Measurements from ENCODE around the gene SCN3A. TPM values are rescaled to one million over a fixed set of nuclear protein-coding genes. Genes with fewer than 3 reads are reported as not detected.

Gene SCN3A
- total and polyA plus RNA-seq, 2 of the 13 experiments (the other 11 are each of a cell fraction or from before 2014, with no cell fraction given): not detected

DNA sequence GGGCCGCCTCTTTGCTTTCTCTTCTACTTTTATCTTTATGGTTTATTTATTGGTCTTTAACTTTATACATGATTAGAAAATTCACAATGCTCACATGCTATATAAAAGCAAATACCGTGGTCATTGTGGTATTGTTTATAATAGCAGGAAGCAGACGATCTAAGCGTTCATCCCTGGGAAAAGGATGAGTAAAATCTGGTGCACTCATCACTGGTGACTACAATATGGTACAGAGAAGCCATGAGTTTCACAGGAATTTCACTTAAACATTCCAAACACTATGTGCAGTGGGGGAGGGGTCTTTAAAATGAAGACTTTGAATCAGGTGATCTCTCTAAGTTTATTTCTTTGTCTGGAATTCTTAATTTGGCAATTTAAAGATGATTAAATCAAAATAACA lies 97.9 kb downstream of the SCN3A start:
- no peaks in the 10 kb centered on the region for H3K36me3 ChIP-seq (replicated peaks in 1 of 2; ENCODE audit: control insufficient read depth in 1 of 2, insufficient read depth in 2 of 2, low read length in 2 of 2)
- no peaks in the 10 kb centered on the region for H4K20me1 ChIP-seq (ENCODE audit: insufficient read depth, low read length)
- no peaks in the 10 kb centered on the region for H3K79me2 ChIP-seq (ENCODE audit: insufficient read depth, low read length)
- no peak for FAIRE-seq
- no peak overlapping the region for H3K4me3 ChIP-seq (replicated peaks in 1 of 3; ENCODE audit: insufficient read depth in 1 of 3, low read depth in 2 of 3, low read length in 3 of 3)
- H2AFZ ChIP-seq (ENCODE audit: low read length): no peak overlapping the region
- H3K9me3 ChIP-seq (ENCODE audit: low read length): no peaks in the 10 kb centered on the region
- intact Hi-C loops (cut with micrococcal nuclease; ENCODE audit: unreplicated experiment) (no loop called here), in situ Hi-C loops (cut with HindIII; ENCODE audit: extremely low pct_ligation_motif_present, low pct_unique_long_range_greater_than_20kb) (no loop called here)
- H3K27ac ChIP-seq (ENCODE audit: extremely low read length, insufficient read depth, low read length): no peak overlapping the region
- H3K27me3 ChIP-seq (ENCODE audit: control insufficient read depth in 1 of 2, insufficient read depth in 2 of 2, low read length in 2 of 2): peaks cover 0 to 3% of the 10 kb centered on the region in 2 experiments; a peak in 1 of 5 replicates
- 34% methylated on average over 4 of the region's 4 CpGs for WGBS (ENCODE audit: low lambda C conversion rate)
- ChIA-PET POLR2A (no interaction called here), CTCF (ENCODE audit: low intra/inter-chr PET ratio, low total read pairs) (no interaction called here)
- BruUV-seq (replicated peaks): no TSS peak
- no peak for ATAC-seq
- no peak for DNase-seq (ENCODE audit: low spot score)
- peaks cover 22% of the 10 kb centered on the region for H3K4me1 ChIP-seq (ENCODE audit: insufficient read depth, low read length)
- no peak overlapping the region for H3K9ac ChIP-seq (ENCODE audit: insufficient read depth, low read depth, low read length)
- H3K4me2 ChIP-seq (ENCODE audit: low read depth, low read length): no peak overlapping the region
- TF ChIP-seq MLLT10 (CRISPR knock-in tag; IDR thresholded peaks at IDR 0.05): no peak
- TF ChIP-seq ZNF160 (CRISPR knock-in tag; IDR thresholded peaks at IDR 0.05): no peak
- no peak for TF ChIP-seq ZBTB42 (CRISPR knock-in tag; IDR thresholded peaks at IDR 0.05)
- TF ChIP-seq, protein P1, sequence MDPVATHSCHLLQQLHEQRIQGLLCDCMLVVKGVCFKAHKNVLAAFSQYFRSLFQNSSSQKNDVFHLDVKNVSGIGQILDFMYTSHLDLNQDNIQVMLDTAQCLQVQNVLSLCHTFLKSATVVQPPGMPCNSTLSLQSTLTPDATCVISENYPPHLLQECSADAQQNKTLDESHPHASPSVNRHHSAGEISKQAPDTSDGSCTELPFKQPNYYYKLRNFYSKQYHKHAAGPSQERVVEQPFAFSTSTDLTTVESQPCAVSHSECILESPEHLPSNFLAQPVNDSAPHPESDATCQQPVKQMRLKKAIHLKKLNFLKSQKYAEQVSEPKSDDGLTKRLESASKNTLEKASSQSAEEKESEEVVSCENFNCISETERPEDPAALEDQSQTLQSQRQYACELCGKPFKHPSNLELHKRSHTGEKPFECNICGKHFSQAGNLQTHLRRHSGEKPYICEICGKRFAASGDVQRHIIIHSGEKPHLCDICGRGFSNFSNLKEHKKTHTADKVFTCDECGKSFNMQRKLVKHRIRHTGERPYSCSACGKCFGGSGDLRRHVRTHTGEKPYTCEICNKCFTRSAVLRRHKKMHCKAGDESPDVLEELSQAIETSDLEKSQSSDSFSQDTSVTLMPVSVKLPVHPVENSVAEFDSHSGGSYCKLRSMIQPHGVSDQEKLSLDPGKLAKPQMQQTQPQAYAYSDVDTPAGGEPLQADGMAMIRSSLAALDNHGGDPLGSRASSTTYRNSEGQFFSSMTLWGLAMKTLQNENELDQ (CRISPR knock-in tag; IDR thresholded peaks at IDR 0.05; ENCODE audit: borderline replicate concordance): no peak
- no peak for TF ChIP-seq ERF (CRISPR knock-in tag; IDR thresholded peaks at IDR 0.05)
- TF ChIP-seq NR2F1 (CRISPR knock-in tag; IDR thresholded peaks at IDR 0.05): no peak
- TF ChIP-seq KDM3A (CRISPR knock-in tag; IDR thresholded peaks at IDR 0.05; ENCODE audit: low read depth): no peak
- TF ChIP-seq, protein P2, sequence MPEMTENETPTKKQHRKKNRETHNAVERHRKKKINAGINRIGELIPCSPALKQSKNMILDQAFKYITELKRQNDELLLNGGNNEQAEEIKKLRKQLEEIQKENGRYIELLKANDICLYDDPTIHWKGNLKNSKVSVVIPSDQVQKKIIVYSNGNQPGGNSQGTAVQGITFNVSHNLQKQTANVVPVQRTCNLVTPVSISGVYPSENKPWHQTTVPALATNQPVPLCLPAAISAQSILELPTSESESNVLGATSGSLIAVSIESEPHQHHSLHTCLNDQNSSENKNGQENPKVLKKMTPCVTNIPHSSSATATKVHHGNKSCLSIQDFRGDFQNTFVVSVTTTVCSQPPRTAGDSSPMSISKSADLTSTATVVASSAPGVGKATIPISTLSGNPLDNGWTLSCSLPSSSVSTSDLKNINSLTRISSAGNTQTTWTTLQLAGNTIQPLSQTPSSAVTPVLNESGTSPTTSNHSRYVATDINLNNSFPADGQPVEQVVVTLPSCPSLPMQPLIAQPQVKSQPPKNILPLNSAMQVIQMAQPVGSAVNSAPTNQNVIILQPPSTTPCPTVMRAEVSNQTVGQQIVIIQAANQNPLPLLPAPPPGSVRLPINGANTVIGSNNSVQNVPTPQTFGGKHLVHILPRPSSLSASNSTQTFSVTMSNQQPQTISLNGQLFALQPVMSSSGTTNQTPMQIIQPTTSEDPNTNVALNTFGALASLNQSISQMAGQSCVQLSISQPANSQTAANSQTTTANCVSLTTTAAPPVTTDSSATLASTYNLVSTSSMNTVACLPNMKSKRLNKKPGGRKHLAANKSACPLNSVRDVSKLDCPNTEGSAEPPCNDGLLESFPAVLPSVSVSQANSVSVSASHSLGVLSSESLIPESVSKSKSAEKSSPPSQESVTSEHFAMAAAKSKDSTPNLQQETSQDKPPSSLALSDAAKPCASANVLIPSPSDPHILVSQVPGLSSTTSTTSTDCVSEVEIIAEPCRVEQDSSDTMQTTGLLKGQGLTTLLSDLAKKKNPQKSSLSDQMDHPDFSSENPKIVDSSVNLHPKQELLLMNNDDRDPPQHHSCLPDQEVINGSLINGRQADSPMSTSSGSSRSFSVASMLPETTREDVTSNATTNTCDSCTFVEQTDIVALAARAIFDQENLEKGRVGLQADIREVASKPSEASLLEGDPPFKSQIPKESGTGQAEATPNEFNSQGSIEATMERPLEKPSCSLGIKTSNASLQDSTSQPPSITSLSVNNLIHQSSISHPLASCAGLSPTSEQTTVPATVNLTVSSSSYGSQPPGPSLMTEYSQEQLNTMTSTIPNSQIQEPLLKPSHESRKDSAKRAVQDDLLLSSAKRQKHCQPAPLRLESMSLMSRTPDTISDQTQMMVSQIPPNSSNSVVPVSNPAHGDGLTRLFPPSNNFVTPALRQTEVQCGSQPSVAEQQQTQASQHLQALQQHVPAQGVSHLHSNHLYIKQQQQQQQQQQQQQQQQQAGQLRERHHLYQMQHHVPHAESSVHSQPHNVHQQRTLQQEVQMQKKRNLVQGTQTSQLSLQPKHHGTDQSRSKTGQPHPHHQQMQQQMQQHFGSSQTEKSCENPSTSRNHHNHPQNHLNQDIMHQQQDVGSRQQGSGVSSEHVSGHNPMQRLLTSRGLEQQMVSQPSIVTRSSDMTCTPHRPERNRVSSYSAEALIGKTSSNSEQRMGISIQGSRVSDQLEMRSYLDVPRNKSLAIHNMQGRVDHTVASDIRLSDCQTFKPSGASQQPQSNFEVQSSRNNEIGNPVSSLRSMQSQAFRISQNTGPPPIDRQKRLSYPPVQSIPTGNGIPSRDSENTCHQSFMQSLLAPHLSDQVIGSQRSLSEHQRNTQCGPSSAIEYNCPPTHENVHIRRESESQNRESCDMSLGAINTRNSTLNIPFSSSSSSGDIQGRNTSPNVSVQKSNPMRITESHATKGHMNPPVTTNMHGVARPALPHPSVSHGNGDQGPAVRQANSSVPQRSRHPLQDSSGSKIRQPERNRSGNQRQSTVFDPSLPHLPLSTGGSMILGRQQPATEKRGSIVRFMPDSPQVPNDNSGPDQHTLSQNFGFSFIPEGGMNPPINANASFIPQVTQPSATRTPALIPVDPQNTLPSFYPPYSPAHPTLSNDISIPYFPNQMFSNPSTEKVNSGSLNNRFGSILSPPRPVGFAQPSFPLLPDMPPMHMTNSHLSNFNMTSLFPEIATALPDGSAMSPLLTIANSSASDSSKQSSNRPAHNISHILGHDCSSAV (CRISPR knock-in tag; IDR thresholded peaks at IDR 0.05; ENCODE audit: borderline replicate concordance): no peak
- TF ChIP-seq GABPB1 (CRISPR knock-in tag; IDR thresholded peaks at IDR 0.05): no peak
- TF ChIP-seq, protein P3, sequence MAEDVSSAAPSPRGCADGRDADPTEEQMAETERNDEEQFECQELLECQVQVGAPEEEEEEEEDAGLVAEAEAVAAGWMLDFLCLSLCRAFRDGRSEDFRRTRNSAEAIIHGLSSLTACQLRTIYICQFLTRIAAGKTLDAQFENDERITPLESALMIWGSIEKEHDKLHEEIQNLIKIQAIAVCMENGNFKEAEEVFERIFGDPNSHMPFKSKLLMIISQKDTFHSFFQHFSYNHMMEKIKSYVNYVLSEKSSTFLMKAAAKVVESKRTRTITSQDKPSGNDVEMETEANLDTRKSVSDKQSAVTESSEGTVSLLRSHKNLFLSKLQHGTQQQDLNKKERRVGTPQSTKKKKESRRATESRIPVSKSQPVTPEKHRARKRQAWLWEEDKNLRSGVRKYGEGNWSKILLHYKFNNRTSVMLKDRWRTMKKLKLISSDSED (CRISPR knock-in tag; IDR thresholded peaks at IDR 0.05): no peak
- TF ChIP-seq, protein P4, sequence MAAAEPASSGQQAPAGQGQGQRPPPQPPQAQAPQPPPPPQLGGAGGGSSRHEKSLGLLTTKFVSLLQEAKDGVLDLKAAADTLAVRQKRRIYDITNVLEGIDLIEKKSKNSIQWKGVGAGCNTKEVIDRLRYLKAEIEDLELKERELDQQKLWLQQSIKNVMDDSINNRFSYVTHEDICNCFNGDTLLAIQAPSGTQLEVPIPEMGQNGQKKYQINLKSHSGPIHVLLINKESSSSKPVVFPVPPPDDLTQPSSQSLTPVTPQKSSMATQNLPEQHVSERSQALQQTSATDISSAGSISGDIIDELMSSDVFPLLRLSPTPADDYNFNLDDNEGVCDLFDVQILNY (CRISPR knock-in tag; conservative IDR thresholded peaks at IDR 0.05): no peak
- TF ChIP-seq HNRNPH1 (optimal IDR thresholded peaks at IDR 0.05; ENCODE audit: low read depth, low read length): no peak

Data from HepG2 (cell line).